ENCODE results near the gene PER2. TPM values are rescaled to one million over a fixed set of nuclear protein-coding genes. Genes with fewer than 3 reads are reported as not detected.

PER2 gene
- total and polyA plus RNA-seq, 9 of the 15 experiments (the other 6 are each of a cell fraction or from before 2014, with no cell fraction given) = 1.1 to 10.3 (median 2.9) TPM

GRCh38 chr2:238327751-238328150, 39.3 kb upstream of the PER2 start:
- Histone ChIP-seq H3K9me3 (replicated peaks; ENCODE audit: control insufficient read depth, insufficient read depth, low read depth, low read length) (no peaks in the 10 kb centered on the region), H3K27me3 (ENCODE audit: control insufficient read depth in 2 of 2, insufficient read depth in 2 of 2, low read length in 2 of 2) (no peaks in the 10 kb centered on the region), H3K79me2 (ENCODE audit: control insufficient read depth, insufficient read depth, low read length) (no peaks in the 10 kb centered on the region), H2AFZ (ENCODE audit: low read depth, low read length) (no peak overlapping the region), H3K4me2 (ENCODE audit: insufficient read depth, low read length) (no peak overlapping the region), H3K4me3 (no peak overlapping the region), H3K27ac (ENCODE audit: extremely low read depth, low read depth, low read length) (no peak overlapping the region), H3K9me1 (ENCODE audit: control insufficient read depth, insufficient read depth, low read length) (no peaks in the 10 kb centered on the region), H3K9ac (ENCODE audit: insufficient read depth in 1 of 2, low read depth in 2 of 2, low read length in 2 of 2) (no peak overlapping the region), H4K20me1 (replicated peaks; ENCODE audit: control insufficient read depth, insufficient read depth, low read length) (no peaks in the 10 kb centered on the region), H3K36me3 (ENCODE audit: control insufficient read depth, insufficient read depth, low read length) (no peaks in the 10 kb centered on the region; the same call in 2 of the 3 replicates), H3K4me1 (replicated peaks in 1 of 2; ENCODE audit: control insufficient read depth in 2 of 2, insufficient read depth in 2 of 2, low read length in 2 of 2) (no peaks in the 10 kb centered on the region; a peak in 1 of 5 replicates)
- DNase-seq (ENCODE audit: extremely low read depth in 1 of 4, low spot score in 3 of 4) (no peak), FAIRE-seq (no peak), ATAC-seq (no peak)
- TF ChIP-seq NCOA1 (IDR thresholded peaks at IDR 0.05; ENCODE audit: low read depth) = no peak
- TF ChIP-seq EHMT2 (IDR thresholded peaks at IDR 0.05) = no peak
- no peak for TF ChIP-seq ZNF184 (CRISPR knock-in tag; IDR thresholded peaks at IDR 0.05)
- TF ChIP-seq ZNF76 (CRISPR knock-in tag; IDR thresholded peaks at IDR 0.05; ENCODE audit: borderline replicate concordance) = no peak
- TF ChIP-seq TFE3 (CRISPR knock-in tag; IDR thresholded peaks at IDR 0.05) = no peak
- TF ChIP-seq ZBTB7A (IDR thresholded peaks at IDR 0.05; ENCODE audit: borderline replicate concordance, control insufficient read depth, low read depth, low read length) = no peak
- TF ChIP-seq MCM5 (IDR thresholded peaks at IDR 0.05; ENCODE audit: low read depth) = no peak
- no peak for TF ChIP-seq SMARCE1 (IDR thresholded peaks at IDR 0.05)
- TF ChIP-seq SIRT6 (IDR thresholded peaks at IDR 0.05; ENCODE audit: low read depth, low read length) = no peak
- no peak for TF ChIP-seq BACH1 (tag; IDR thresholded peaks at IDR 0.05)
- no peak for TF ChIP-seq ZNF609 (CRISPR knock-in tag; IDR thresholded peaks at IDR 0.05; ENCODE audit: borderline replicate concordance)
- TF ChIP-seq ATF3 (IDR thresholded peaks at IDR 0.05) = no peak
- no peak for TF ChIP-seq ATF3 (CRISPR knock-in tag; conservative IDR thresholded peaks at IDR 0.05)
- no peak for TF ChIP-seq MCM7 (IDR thresholded peaks at IDR 0.05)
- no peak for TF ChIP-seq MECOM (CRISPR knock-in tag; IDR thresholded peaks at IDR 0.05)
- TF ChIP-seq POLR2B (IDR thresholded peaks at IDR 0.05; ENCODE audit: low read depth, partially characterized antibody) = no peak
- 64% methylated on average over 3 of the region's 3 CpGs for WGBS (ENCODE audit: insufficient coverage, low coverage, missing lambda C conversion rate)
- intact Hi-C loops (cut with micrococcal nuclease) = no loop called here
- ChIA-PET CTCF (ENCODE audit: low intra/inter-chr PET ratio) (no interaction called here), POLR2A (no interaction called here)
- BruUV-seq (replicated peaks) = no TSS peak
- in situ Hi-C loops (cut with MboI) = no loop called here

Data from K562 (cell line).